KMS-11 (cell line): ENCODE results near the gene CDH4.

ENCODE experiments used
- H2AFZ ChIP-seq: fragments of 200-600 bp; sonication (generic); 2 replicates; pipeline ENCODE4 v1.6.1; 2016; ENCODE audit warnings: antibody characterized with exemption, mixed run types, low read depth
- H3K27ac ChIP-seq: fragments of 200-600 bp; sonication (generic); 2 replicates; pipeline ENCODE4 v1.6.1; 2016; ENCODE audit warnings: mild to moderate bottlenecking, mixed run types
- H3K27me3 ChIP-seq: fragments of 200-600 bp; sonication (generic); 2 replicates; pipeline ENCODE4 v1.6.1; 2017; ENCODE audit warnings: mild to moderate bottlenecking, low read depth, mixed run types, moderate library complexity; ENCODE audit not compliant: insufficient read depth
- H3K36me3 ChIP-seq: fragments of 200-600 bp; sonication (generic); 2 replicates; pipeline ENCODE4 v1.6.1; 2017; ENCODE audit warnings: mild to moderate bottlenecking, mixed run types; ENCODE audit not compliant: insufficient read depth
- H3K4me1 ChIP-seq: fragments of 200-600 bp; sonication (generic); 2 replicates; pipeline ENCODE4 v1.6.1; 2016; ENCODE audit warnings: mild to moderate bottlenecking, low read depth, mixed run types; ENCODE audit not compliant: poor library complexity, severe bottlenecking
- H3K4me2 ChIP-seq: fragments of 200-600 bp; sonication (generic); 2 replicates; pipeline ENCODE4 v1.7.0; 2016; ENCODE audit warnings: mild to moderate bottlenecking, mixed run types
- H3K4me3 ChIP-seq: fragments of 200-600 bp; sonication (generic); IDR thresholded peaks from 2 replicates; pipeline ENCODE4 v1.6.1; 2017; ENCODE audit warnings: low read depth, low read length, mixed read lengths; ENCODE audit not compliant: insufficient read depth
- H3K79me2 ChIP-seq: fragments of 200-600 bp; sonication (generic); 2 replicates; pipeline ENCODE4 v1.6.1; 2016; ENCODE audit warnings: low read depth, mixed run types; ENCODE audit not compliant: insufficient read depth
- H3K9ac ChIP-seq: fragments of 200-600 bp; sonication (generic); 2 replicates; pipeline ENCODE4 v1.6.1; 2016; ENCODE audit warnings: mild to moderate bottlenecking, mixed run types
- H4K20me1 ChIP-seq: fragments of 200-600 bp; sonication (generic); 2 replicates; pipeline ENCODE4 v1.6.1; 2016; ENCODE audit warnings: mild to moderate bottlenecking, mixed run types; ENCODE audit not compliant: insufficient read depth
- CTCF ChIP-seq: fragments of 200-600 bp; sonication (generic); conservative IDR thresholded peaks from 2 replicates; pipeline ENCODE4 v1.6.1; 2017; ENCODE audit warnings: low read depth, mild to moderate bottlenecking, antibody characterized with exemption, low read length, moderate library complexity, mixed read lengths

CDH4 gene

GRCh38 chr20:61750093-61750492 lies 498.0 kb downstream of the CDH4 start:
- Histone ChIP-seq H3K9ac (no peak overlapping the region), H3K27me3 (peaks cover 9% of the 10 kb centered on the region; the same call in 1 of the 2 replicates), H3K4me1 (no peaks in the 10 kb centered on the region), H2AFZ (no peak overlapping the region), H3K79me2 (no peaks in the 10 kb centered on the region), H3K4me3 (no peak overlapping the region), H3K36me3 (no peaks in the 10 kb centered on the region), H3K27ac (no peak overlapping the region), H4K20me1 (no peaks in the 10 kb centered on the region), H3K4me2 (no peak overlapping the region)
- TF ChIP-seq CTCF = no peak

GRCh38 chr20:61752576-61752975 lies 500.5 kb downstream of the CDH4 start:
- no peak for TF ChIP-seq CTCF
- Histone ChIP-seq H2AFZ (no peak overlapping the region), H3K27me3 (peaks cover 9% of the 10 kb centered on the region; the same call in 1 of the 2 replicates), H3K9ac (no peak overlapping the region), H3K79me2 (no peaks in the 10 kb centered on the region), H3K36me3 (no peaks in the 10 kb centered on the region), H4K20me1 (no peaks in the 10 kb centered on the region), H3K4me2 (no peak overlapping the region), H3K27ac (no peak overlapping the region), H3K4me1 (no peaks in the 10 kb centered on the region), H3K4me3 (no peak overlapping the region)

- Histone ChIP-seq H3K27ac (no peak overlapping the region), H4K20me1 (no peaks in the 10 kb centered on the region), H3K36me3 (no peaks in the 10 kb centered on the region), H3K79me2 (no peaks in the 10 kb centered on the region), H3K27me3 (peaks cover 9% of the 10 kb centered on the region; the same call in 1 of the 2 replicates), H3K4me1 (no peaks in the 10 kb centered on the region), H3K9ac (no peak overlapping the region), H3K4me2 (no peak overlapping the region), H3K4me3 (no peak overlapping the region), H2AFZ (no peak overlapping the region)
- no peak for TF ChIP-seq CTCF
Observed at GRCh38 chr20:61753316-61753942, 501.4 kb downstream of the CDH4 start.

GRCh38 chr20:61753987-61754956 lies 502.2 kb downstream of the CDH4 start:
- TF ChIP-seq CTCF = no peak
- Histone ChIP-seq H3K4me3 (no peak overlapping the region), H3K27me3 (peaks cover 9% of the 10 kb centered on the region; the same call in 1 of the 2 replicates), H4K20me1 (no peaks in the 10 kb centered on the region), H3K36me3 (no peaks in the 10 kb centered on the region), H3K4me1 (no peaks in the 10 kb centered on the region), H3K4me2 (no peak overlapping the region), H3K79me2 (no peaks in the 10 kb centered on the region), H3K27ac (no peak overlapping the region), H2AFZ (no peak overlapping the region), H3K9ac (no peak overlapping the region)
